CD4-positive, alpha-beta T cell treated with Interleukin-10 for 1 hour (primary cell): Measurements from ENCODE around the gene UGT1A9.
"Not testable (repeated sequence)": the region's sequence is repeated elsewhere in the genome, so short reads cannot be mapped to it uniquely, and the experiment has no call there.

Source experiments
- DNase-seq: peaks from one replicate; pipeline ENCODE4 v3.0.0-alpha.2; 2020

UGT1A9 gene

DNA sequence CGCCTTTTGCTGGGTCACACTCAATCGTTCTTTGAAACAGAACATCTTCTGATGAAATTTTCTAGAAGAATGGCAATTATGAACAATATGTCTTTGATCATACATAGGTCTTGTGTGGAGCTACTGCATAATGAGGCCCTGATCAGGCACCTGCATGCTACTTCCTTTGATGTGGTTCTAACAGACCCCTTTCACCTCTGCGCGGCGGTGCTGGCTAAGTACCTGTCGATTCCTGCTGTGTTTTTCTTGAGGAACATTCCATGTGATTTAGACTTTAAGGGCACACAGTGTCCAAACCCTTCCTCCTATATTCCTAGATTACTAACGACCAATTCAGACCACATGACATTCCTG is 41.5 kb downstream of the UGT1A9 start:
- no peak for DNase-seq

DNA sequence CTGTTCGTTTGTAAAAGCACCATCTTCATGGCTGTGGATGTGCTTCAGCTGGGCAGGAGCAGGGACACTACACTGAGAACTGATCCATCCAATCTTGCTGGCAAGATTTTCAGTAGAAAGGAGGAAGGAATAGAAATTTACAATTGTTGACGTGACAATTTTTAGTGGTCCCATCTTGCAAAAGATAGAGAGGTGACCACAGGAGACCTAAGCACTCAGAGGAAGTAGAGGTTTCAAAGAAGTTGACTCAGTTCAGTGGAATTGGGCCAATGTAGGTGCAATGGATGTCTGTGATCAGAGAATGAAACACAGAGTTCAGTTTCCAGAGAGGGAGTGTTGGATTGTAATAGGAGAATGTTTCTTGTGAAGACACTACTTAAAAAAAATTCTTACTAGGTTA is 42.4 kb downstream of the UGT1A9 start:
- DNase-seq = no peak

DNA sequence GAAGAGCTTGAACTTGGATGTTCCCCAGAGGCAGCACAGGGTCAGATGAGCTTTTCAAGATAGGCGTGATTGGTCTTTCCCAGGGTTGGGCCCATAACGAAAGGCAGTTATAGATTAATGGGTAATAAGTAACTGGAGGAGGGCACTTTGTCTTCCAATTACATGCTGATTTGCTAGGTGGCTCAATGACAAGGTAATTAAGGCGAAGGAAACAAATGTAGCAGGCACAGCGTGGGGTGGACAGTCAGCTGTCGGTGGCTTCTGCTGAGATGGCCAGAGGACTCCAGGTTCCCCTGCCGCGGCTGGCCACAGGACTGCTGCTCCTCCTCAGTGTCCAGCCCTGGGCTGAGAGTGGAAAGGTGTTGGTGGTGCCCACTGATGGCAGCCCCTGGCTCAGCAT is 46.9 kb downstream of the UGT1A9 start, which contains the start of gene UGT1A4:
TSS of gene UGT1A4 (plus strand) at position 185 of the 400 bp plus-strand sequence. CDS start at position 270, 85 bp downstream.
- DNase-seq = no peak

DNA sequence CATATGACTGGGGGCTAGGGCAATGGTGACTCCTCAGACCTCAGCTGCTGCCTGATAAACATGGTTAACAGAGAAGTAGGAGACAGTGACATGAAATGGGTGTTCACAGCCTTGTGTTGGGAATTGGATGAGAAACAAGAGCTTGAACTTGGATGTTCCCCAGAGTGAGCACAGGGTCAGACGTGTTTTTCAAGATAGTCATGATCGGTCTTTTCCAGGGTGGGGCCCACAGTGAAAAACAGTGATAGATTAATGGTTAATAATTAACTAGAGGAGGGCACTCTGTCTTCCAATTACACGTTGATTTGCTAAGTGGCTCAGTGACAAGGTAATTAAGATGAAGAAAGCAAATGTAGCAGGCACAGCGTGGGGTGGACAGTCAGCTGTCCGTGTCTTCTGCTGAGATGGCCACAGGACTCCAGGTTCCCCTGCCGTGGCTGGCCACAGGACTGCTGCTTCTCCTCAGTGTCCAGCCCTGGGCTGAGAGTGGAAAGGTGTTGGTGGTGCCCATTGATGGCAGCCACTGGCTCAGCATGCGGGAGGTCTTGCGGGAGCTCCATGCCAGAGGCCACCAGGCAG is 57.1 kb downstream of the UGT1A9 start, which contains the start of gene UGT1A3:
TSS of gene UGT1A3 (plus strand) at position 320 of the 579 bp plus-strand sequence. CDS start at position 405, 85 bp downstream.
- no peak for DNase-seq

DNA sequence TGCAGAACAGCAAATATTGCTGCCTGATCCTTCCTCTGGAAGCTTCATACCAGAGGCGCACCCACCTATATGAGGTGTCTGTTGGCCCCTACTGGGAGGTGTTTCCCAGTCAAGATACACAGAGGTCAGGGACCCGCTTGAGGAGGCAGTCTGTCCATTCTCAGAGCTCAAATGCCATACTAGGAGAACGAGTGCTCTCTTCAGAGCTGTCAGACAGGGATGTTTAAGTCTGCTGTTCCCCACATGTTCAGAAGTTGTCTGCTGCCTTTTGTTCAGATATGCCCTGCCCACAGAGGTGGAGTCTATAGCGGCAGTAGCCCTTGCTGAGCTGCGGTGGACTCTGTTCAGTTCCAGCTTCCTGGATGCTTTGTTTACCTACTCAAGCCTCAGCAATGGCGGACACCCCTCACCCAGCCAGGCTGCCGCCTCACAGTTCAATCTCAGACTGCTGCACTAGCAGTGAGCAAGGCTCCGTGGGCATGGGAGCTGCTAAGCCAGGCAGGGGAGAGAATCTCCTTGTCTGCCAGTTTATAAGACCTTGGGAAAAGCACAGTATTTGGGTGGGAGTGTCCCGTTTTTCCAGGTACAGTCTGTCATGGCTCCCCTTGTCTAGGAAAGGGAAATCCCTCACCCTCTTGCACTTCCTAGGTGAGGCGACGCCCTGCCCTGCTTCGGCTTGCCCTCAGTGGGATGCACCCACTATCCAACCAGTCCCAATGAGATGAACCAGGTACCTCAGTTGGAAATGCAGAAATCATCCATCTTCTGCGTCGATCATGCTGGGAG is 65.4 kb downstream of the UGT1A9 start:
- not testable (repeated sequence) for DNase-seq

DNA sequence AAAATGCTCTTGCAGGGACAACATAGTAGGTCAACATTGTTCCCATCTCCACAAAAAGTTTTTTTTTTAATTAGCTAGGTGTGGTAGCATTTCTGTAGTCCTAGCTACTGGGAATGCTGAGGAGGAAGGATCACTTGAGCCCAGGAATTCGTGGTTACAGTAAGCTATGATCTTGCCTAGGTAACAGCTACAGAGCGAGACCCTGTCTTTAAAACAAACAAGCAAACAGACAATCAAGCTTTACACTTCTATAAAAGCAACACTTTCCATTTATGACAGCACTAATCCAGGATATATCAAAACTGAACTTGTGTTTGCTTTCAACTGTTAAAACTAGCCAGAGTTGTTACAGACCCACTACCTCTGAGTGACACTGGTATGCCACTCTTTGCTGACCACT is 69.2 kb downstream of the UGT1A9 start:
- no peak for DNase-seq

DNA sequence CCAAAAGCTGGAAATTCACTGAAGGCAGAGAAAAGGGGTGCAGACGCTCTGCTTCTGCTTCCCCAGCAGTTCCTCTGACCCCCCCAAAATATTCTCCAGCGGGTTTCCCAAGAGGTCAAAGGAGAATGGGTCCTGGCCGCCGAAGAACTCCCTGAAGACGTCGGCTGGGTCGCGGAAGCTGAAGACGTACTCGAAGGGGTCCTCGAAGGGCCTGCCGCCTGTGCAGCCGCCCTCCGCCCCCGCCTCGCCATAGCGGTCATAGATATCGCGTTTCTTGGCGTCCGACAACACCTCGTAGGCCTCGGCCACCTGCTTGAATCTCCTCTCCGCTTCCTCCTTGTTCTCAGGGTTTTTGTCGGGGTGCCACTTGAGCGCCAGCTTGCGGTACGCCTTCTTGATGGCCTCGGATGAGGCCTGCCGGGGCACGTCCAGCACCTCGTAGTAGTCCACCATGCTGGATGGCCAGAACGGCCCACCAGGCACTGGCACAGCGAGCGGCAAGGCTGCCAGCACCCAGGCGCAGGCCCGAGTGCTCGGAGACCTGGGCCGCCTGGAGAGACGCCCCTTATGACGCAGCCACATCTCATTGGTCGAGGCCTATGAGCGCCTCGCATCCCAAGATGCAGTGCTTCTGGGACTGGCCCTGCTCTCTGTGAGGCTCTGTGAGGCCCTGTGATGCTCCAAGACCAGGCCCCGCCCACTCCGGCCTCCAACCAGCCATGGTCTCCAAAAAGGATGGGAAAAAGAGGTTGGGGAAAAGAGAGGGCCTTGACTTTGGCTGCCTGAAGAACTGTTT is 72.0 kb downstream of the UGT1A9 start:
- no peak for DNase-seq

DNA sequence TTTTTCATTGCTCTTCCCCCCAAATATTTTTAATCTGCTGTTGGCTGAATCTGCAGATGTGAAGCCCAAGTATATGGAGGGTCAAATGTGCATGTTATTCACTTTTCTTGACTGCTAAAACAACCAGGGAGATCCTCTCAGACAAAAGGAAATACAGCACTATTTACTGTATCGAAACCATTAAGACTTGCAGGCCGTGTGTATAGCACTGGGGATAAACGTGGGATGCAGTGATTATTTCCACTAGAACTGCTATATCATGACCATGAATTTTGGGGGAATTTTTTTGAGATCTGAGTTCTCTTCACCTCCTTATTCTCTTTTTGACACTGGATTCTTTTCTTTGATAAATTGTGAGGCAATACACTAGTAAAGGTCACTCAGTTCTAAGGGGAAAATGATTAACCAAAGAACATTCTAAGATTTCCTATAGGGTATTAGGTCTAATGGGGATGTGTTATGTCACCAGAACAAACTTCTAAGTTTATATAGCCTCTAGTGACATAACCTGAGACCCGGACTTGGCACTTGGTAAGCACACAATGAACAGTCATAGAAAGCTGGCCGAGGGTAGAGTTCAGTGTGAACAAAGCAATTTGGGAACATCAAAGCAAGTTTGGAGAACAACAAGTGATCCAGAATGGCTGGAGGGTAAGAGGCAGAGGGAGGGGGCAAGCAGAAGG is 73.5 kb downstream of the UGT1A9 start:
- no peak for DNase-seq

DNA sequence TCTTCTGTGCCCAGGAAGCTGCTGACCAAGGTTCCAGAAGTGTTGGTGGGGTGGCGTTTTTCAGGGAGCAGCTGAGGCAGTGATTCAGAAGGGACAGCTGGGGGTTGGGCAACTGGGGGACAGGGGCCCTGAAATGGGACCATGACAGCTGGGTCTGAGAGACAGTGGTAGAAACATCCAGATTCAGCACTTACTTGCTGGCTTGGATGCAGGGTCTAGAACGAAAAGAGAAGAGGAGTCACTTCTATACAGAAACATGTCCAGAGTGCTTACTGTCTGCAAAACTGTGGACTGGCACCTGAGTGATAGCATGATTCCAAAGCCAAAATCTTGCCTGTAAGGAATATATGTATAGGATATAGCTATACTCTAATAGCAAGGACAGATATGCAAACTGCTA is 74.1 kb downstream of the UGT1A9 start:
- not testable (repeated sequence) for DNase-seq

DNA sequence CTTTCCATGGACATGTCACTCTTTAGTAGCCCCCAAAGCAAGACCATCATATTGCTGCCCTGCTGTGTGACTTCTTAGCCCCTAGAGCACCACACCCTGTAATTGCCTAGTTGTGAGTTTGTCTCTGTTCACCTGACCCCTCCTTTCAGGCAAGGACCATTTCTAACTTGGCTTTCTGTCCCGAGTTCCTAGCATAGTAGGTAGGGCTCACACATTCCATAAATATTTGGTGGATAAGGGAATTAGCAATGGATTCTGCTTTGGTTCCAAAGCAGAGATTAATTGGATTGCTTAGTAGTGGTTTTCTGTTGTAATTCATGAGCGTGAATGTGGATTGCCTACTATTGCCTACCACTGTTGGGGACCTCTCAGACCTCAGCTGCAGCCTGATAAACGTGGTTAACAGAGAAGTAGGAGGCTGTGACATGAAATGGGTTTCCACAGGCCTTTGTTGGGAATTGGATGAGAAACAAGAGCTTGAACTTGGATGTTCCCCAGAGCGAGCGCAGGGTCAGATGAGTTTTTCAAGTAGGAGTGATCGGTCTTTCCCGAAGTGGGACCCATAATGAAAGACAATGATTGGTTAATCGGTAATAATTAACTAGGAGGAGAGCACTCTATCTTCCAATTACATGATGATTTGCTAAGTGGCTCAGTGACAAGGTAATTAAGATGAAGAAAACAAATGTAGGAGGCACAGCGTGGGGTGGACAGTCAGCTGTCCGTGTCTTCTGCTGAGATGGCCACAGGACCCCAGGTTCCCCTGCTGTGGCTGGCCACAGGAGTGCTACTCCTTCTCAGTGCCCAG is 75.0 kb downstream of the UGT1A9 start:
- DNase-seq = no peak

DNA sequence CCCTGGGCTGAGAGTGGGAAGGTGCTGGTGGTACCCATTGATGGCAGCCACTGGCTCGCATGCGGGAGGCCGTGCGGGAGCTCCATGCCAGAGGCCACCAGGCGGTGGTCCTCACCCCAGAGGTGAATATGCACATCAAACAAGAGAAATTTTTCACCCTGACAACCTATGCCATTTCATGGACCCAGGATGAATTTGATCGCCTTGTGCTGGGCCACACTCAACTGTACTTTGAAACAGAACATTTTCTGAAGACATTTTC is 75.5 kb downstream of the UGT1A9 start:
- DNase-seq = no peak

DNA sequence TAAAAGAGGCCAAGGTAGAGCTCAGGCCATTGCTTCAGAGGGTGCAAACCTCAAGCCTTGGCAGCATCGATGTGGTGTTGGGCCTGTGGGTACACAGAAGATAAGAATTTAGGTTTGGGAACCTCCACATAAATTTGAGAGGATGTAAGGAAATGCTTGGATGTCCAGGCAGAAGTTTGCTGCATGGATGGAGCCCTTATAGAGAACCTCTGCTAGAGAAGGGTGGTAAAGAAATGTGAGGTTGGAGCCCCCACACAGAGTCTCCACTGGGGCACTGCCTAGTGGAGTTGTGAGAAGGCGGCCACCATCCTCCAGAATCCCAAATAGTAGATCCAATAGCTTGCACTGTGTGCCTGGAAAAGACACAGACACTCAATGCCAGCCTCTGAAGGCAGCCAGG is 79.0 kb downstream of the UGT1A9 start:
- DNase-seq = not testable (repeated sequence)

DNA sequence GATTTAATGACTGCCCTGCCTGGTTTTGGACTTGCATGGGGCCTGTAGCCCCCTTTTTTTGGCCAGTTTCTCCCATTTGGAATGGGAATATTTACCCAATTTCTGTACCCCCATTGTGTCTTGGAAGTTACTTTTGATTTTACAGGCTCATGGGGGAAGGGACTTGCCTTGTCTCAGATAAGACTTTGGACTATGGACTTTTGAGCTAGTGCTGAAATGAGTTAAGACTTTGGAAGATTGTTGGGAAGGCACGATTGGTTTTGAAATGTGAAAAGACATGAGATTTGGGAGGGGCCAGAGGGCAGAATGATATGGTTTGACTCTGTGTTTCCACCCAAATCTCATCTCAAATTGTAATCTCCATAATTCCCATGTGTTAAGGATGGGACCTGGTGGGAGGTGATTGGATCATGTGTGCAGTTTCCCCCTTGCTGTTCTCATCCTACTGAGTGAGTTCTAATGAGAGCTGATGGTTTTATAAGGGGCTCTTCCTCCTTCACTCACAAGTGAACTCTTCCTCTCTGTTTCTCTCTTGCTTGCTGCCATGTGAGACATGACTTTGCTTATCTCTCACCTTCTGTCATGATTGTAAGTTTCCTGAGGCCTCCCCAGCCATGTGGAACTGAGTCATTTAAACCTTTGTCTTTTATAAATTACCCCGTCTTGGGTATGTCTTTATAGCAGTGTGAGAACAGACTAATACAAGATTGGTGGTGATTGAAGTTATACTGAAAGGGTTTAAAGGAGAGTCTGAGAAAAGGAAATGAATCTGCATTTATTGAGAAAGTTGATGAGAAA is 79.7 kb downstream of the UGT1A9 start:
- DNase-seq = not testable (repeated sequence)

DNA sequence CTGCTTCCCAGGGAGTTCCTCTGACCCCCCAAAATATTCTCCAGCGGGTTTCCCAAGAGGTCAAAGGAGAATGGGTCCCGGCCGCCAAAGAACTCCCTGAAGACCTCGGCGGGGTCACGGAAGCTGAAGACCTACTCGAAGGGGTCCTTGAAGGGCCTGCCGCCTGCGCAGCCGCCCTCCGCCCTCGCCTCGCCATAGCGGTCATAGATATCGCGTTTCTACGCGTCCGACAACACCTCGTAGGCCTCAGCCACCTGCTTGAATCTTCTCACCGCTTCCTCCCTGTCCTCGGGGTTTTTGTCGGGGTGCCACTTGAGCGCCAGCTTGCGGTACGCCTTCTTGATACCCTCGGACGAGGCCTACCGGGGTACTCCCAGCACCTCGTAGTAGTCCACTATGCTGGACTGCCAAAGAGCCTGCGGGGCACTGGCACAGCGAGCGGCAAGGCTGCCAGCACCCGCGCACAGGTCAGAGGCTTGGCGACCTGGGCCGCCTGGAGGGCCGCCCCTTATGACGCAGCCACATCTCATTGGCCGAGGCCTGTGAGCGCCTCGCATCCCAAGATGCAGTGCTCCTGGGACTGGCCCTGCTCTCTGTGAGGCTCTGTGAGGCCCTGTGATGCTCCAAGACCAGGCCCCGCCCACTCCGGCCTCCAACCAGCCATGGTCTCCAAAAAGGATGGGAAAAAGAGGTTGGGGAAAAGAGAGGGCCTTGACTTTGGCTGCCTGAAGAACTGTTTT is 83.3 kb downstream of the UGT1A9 start:
- no peak for DNase-seq

DNA sequence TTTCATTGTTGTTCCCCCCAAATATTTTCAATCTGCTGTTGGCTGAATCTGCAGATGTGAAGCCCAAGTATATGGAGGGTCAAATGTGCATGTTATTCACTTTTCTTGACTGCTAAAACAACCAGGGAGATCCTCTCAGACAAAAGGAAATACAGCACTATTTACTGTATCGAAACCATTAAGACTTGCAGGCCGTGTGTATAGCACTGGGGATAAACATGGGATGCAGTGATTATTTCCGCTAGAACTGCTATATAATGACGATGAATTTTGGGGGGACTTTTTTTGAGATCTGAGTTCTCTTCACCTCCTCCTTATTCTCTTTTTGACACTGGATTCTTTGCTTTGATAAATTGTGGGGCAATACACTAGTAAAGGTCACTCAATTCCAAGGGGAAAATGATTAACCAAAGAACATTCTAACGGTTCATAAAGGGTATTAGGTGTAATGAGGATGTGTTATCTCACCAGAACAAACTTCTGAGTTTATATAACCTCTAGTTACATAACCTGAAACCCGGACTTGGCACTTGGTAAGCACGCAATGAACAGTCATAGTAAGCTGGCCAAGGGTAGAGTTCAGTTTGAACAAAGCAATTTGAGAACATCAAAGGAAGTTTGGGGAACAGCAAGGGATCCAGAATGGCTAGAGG is 84.9 kb downstream of the UGT1A9 start:
- DNase-seq = no peak

DNA sequence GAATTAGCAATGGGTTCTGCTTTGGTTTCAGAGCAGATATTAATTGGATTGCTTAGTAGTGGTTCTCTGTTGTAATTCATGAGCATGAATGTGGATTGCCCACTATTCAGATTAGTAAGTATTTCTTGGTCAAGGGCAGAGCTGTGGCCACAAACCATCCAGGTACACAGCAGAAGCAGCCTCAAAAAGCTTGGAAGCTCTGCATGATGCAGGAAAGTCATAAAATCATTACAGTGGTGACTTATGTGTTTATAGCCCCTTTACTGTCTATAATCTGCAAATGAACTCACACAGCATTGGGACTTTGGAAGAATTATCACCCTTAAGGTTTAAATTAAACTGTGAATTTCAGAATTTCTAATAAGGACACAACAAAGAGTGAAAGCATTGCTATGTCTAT is 86.4 kb downstream of the UGT1A9 start:
- no peak for DNase-seq

DNA sequence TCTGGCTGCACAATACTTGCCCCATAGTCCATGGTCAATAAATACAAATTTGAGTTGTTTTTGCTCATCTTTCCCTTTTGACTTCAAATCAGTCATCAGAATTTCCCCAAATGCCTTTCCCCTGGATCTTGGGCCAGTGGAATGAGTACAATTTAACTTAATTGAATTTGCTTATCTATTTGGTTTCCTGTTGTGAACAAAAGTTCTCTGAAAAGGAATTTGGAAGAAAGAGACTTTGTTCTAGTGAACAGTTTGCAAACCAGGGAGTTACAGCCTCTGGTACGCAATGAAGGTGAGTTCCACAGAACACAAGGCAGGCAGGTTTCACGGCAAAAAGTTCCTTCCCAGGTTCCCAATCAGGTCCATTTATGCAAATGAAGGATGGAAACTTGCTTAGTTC is 87.2 kb downstream of the UGT1A9 start:
- no peak for DNase-seq

DNA sequence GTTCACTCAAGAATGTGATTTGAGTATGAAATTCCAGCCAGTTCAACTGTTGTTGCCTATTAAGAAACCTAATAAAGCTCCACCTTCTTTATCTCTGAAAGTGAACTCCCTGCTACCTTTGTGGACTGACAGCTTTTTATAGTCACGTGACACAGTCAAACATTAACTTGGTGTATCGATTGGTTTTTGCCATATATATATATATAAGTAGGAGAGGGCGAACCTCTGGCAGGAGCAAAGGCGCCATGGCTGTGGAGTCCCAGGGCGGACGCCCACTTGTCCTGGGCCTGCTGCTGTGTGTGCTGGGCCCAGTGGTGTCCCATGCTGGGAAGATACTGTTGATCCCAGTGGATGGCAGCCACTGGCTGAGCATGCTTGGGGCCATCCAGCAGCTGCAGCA is 88.3 kb downstream of the UGT1A9 start, which contains the start of gene UGT1A1:
TSS of gene UGT1A1 (plus strand) at position 228 of the 400 bp plus-strand sequence. CDS start at position 246, 18 bp downstream.
- DNase-seq = no peak

DNA sequence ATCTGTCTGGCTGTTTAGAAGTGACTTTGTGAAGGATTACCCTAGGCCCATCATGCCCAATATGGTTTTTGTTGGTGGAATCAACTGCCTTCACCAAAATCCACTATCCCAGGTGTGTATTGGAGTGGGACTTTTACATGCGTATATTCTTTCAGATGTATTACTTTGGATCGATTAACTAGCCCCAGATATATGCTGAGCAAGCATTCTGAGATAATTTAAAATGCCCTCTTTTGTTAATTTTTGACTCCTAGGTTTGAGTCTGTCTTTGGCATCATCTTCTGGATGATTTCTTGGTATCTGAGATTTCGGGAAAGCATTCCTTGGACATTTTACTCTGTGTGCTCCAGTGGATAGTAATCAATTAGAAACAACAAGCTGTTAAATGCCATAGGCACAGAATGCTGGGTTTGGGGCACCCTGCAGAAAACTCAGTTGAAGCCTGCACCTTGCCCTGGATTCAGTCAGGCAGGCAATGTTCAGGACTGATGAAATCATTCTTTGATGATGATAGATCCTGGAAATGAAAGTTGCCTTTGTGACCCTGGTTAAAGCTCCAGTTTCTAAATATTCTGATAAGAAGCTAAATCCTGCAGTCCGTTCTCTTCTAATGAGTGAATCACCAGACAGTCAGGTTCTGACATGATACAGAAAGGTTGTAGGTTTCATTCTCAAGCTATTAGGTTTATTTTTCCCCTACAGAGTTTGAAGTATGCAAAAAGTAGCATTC is 89.5 kb downstream of the UGT1A9 start:
- no peak for DNase-seq

DNA sequence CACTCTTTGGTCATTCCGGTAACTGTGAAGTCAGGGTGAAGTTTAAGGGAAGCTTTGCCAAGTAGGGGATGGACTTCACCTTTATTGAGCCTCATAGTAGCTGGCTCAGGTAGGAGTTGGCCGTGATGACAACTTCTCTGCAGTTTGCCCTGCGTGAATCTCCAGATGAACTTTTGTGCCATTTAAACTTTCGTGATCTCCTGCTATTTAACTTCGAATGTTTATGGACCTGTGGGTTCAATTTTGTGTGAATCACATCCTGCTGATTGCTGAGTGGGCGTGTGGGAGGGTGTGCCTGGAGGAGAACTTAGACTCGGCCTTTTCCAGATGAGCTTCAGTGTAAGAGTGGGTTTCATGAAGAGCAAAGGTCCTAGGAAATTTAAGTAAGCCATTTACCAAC is 92.6 kb downstream of the UGT1A9 start:
- DNase-seq = no peak
